ENCODE results near the gene CKB. TPM values are rescaled to one million over a fixed set of nuclear protein-coding genes. Genes with fewer than 3 reads are reported as not detected.

The CKB gene
- total RNA-seq, 2 donors from 2014 or later = 3.0 to 4.6 TPM

- ATAC-seq (no peak), DNase-seq (ENCODE audit: low spot score) (no peak)
- Mint-ChIP-seq H3K27ac (no peak overlapping the region), H3K27me3 (peaks cover 0 to 4% of the 10 kb centered on the region in 2 donors), H3K4me3 (no peak overlapping the region), H3K4me1 (ENCODE audit: low read depth in 2 of 2) (no peaks in the 10 kb centered on the region), H3K9me3 (no peaks in the 10 kb centered on the region), H3K36me3 (no peaks in the 10 kb centered on the region)
Measured at GRCh38 chr14:103538291-103539055, 15.8 kb upstream of the CKB start.

- Mint-ChIP-seq H3K4me1 (ENCODE audit: low read depth in 2 of 2) (no peaks in the 10 kb centered on the region), H3K27me3 (peaks cover 0 to 4% of the 10 kb centered on the region in 2 donors), H3K36me3 (no peaks in the 10 kb centered on the region), H3K4me3 (no peak overlapping the region), H3K9me3 (no peaks in the 10 kb centered on the region), H3K27ac (no peak overlapping the region)
- ATAC-seq (no peak), DNase-seq (ENCODE audit: low spot score) (no peak)
Measured at GRCh38 chr14:103537175-103537990, 14.8 kb upstream of the CKB start.

GRCh38 chr14:103536693-103537092, 14.1 kb upstream of the CKB start:
- Mint-ChIP-seq H3K9me3 (no peaks in the 10 kb centered on the region), H3K4me3 (no peak overlapping the region), H3K36me3 (no peaks in the 10 kb centered on the region), H3K4me1 (ENCODE audit: low read depth in 2 of 2) (no peaks in the 10 kb centered on the region), H3K27ac (no peak overlapping the region), H3K27me3 (peaks cover 0 to 4% of the 10 kb centered on the region in 2 donors)
- ATAC-seq (no peak), DNase-seq (ENCODE audit: low spot score) (no peak)

GRCh38 chr14:103535891-103536565, 13.4 kb upstream of the CKB start:
- DNase-seq (ENCODE audit: low spot score) (no peak), ATAC-seq (no peak)
- Mint-ChIP-seq H3K9me3 (no peaks in the 10 kb centered on the region), H3K4me3 (no peak overlapping the region), H3K27ac (no peak overlapping the region), H3K36me3 (no peaks in the 10 kb centered on the region), H3K27me3 (peaks cover 0 to 4% of the 10 kb centered on the region in 2 donors), H3K4me1 (ENCODE audit: low read depth in 2 of 2) (peaks cover 0 to 3% of the 10 kb centered on the region in 2 donors)

- no peak overlapping the region for H3K4me3 Mint-ChIP-seq
- no peaks in the 10 kb centered on the region for H3K9me3 Mint-ChIP-seq
- H3K27ac Mint-ChIP-seq = no peak overlapping the region
- H3K36me3 Mint-ChIP-seq = no peaks in the 10 kb centered on the region
- H3K27me3 Mint-ChIP-seq = peaks cover 0 to 2% of the 10 kb centered on the region in 2 donors
- no peak for ATAC-seq
- H3K4me1 Mint-ChIP-seq (ENCODE audit: low read depth in 2 of 2) = peaks cover 0 to 7% of the 10 kb centered on the region in 2 donors
- no peak for DNase-seq (ENCODE audit: low spot score)
Measured at GRCh38 chr14:103535081-103535890, 12.7 kb upstream of the CKB start.

- Mint-ChIP-seq H3K4me3 (no peak overlapping the region), H3K27me3 (peaks cover 0 to 2% of the 10 kb centered on the region in 2 donors), H3K27ac (no peak overlapping the region), H3K36me3 (no peaks in the 10 kb centered on the region), H3K4me1 (ENCODE audit: low read depth in 2 of 2) (peaks cover 1 to 12% of the 10 kb centered on the region in 2 donors), H3K9me3 (no peaks in the 10 kb centered on the region)
- no peak for DNase-seq (ENCODE audit: low spot score)
- ATAC-seq = no peak
Measured at GRCh38 chr14:103534576-103535061, 12.0 kb upstream of the CKB start.

- H3K27ac Mint-ChIP-seq = no peak overlapping the region
- H3K4me1 Mint-ChIP-seq (ENCODE audit: low read depth in 2 of 2) = peaks cover 4 to 14% of the 10 kb centered on the region in 2 donors
- no peak for DNase-seq (ENCODE audit: low spot score)
- no peak for ATAC-seq
- no peak overlapping the region for H3K4me3 Mint-ChIP-seq
- H3K36me3 Mint-ChIP-seq = no peaks in the 10 kb centered on the region
- H3K9me3 Mint-ChIP-seq = no peaks in the 10 kb centered on the region
- no peaks in the 10 kb centered on the region for H3K27me3 Mint-ChIP-seq
Measured at GRCh38 chr14:103533999-103534575, 11.5 kb upstream of the CKB start.

- ATAC-seq (no peak), DNase-seq (ENCODE audit: low spot score) (no peak)
- Mint-ChIP-seq H3K9me3 (no peaks in the 10 kb centered on the region), H3K27ac (no peak overlapping the region), H3K36me3 (no peaks in the 10 kb centered on the region), H3K27me3 (no peaks in the 10 kb centered on the region), H3K4me1 (ENCODE audit: low read depth in 2 of 2) (peaks cover 4 to 16% of the 10 kb centered on the region in 2 donors), H3K4me3 (no peak overlapping the region)
Measured at GRCh38 chr14:103533137-103533998, 10.7 kb upstream of the CKB start.

- Mint-ChIP-seq H3K4me1 (ENCODE audit: low read depth in 2 of 2) (peaks cover 6 to 18% of the 10 kb centered on the region in 2 donors), H3K4me3 (no peak overlapping the region), H3K27me3 (no peaks in the 10 kb centered on the region), H3K27ac (no peak overlapping the region), H3K36me3 (no peaks in the 10 kb centered on the region), H3K9me3 (no peaks in the 10 kb centered on the region)
- DNase-seq (ENCODE audit: low spot score) (no peak), ATAC-seq (no peak)
Measured at GRCh38 chr14:103532216-103533136, 9.8 kb upstream of the CKB start.

GRCh38 chr14:103531421-103532215, 9.0 kb upstream of the CKB start:
- H3K27me3 Mint-ChIP-seq = no peaks in the 10 kb centered on the region
- H3K4me1 Mint-ChIP-seq (ENCODE audit: low read depth in 2 of 2) = peaks cover 12 to 22% of the 10 kb centered on the region in 2 donors
- no peaks in the 10 kb centered on the region for H3K9me3 Mint-ChIP-seq
- DNase-seq (ENCODE audit: low spot score) (no peak), ATAC-seq (no peak)
- H3K36me3 Mint-ChIP-seq = no peaks in the 10 kb centered on the region
- no peak overlapping the region for H3K27ac Mint-ChIP-seq
- no peak overlapping the region for H3K4me3 Mint-ChIP-seq

- Mint-ChIP-seq H3K9me3 (no peaks in the 10 kb centered on the region), H3K4me3 (peak overlapping the region; percentile 94), H3K27me3 (no peaks in the 10 kb centered on the region), H3K27ac (peak overlapping the region in 1 of 2 donors; percentile 85), H3K4me1 (ENCODE audit: low read depth in 2 of 2) (peaks cover 12 to 22% of the 10 kb centered on the region in 2 donors), H3K36me3 (no peaks in the 10 kb centered on the region)
- ATAC-seq = no peak
- no peak for DNase-seq (ENCODE audit: low spot score)
Measured at GRCh38 chr14:103530831-103531230, 8.2 kb upstream of the CKB start.

Measured in natural killer cell treated with Interleukin-12 subunit alpha and Interleukin-12 subunit beta and Interleukin-15 and Interleukin-18, amount 100 ng/mL, for 72 hours (primary cell).